Fibroblast of lung (primary cell): ENCODE results near the gene CLDN4.
"Not testable (repeated sequence)": the region's sequence is repeated elsewhere in the genome, so short reads cannot be mapped to it uniquely, and the experiment has no call there.

Experiments used
- EZH2 ChIP-seq: IDR thresholded peaks from 2 replicates; pipeline ENCODE4 v1.5.1; 2012; ENCODE audit warnings: low read length, control low read depth, mild to moderate bottlenecking; ENCODE audit errors: missing control alignments
- TF ChIP-seq, protein P1 (sequence below), 2 donors: IDR thresholded peaks in 1 of 2; conservative IDR thresholded peaks in 1 of 2; 1 replicate in 1 of 2; 2 replicates in 1 of 2; pipeline ENCODE4 v1.5.1; 2011 to 2012; ENCODE audit warnings: low read length in 2 of 2, control low read depth in 1 of 2, inconsistent platforms in 1 of 2, low read depth in 1 of 2, mild to moderate bottlenecking in 1 of 2

- TF ChIP-seq, protein P1, sequence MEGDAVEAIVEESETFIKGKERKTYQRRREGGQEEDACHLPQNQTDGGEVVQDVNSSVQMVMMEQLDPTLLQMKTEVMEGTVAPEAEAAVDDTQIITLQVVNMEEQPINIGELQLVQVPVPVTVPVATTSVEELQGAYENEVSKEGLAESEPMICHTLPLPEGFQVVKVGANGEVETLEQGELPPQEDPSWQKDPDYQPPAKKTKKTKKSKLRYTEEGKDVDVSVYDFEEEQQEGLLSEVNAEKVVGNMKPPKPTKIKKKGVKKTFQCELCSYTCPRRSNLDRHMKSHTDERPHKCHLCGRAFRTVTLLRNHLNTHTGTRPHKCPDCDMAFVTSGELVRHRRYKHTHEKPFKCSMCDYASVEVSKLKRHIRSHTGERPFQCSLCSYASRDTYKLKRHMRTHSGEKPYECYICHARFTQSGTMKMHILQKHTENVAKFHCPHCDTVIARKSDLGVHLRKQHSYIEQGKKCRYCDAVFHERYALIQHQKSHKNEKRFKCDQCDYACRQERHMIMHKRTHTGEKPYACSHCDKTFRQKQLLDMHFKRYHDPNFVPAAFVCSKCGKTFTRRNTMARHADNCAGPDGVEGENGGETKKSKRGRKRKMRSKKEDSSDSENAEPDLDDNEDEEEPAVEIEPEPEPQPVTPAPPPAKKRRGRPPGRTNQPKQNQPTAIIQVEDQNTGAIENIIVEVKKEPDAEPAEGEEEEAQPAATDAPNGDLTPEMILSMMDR (conservative IDR thresholded peaks at IDR 0.05 in 1 of 2, IDR thresholded peaks at IDR 0.05 in 1 of 2; ENCODE audit: low read depth in 1 of 2, low read length in 2 of 2) = not testable (repeated sequence)
- TF ChIP-seq EZH2 = not testable (repeated sequence)
Observed at GRCh38 chr7:73787786-73788048, 43.1 kb upstream of the CLDN4 start.
